Spinal cord (tissue), 10 donors: ENCODE data around the gene SLX4IP. TPM values are rescaled to one million over a fixed set of nuclear protein-coding genes. Genes with fewer than 3 reads are reported as not detected.

Source experiments
- DNase-seq, 6 donors: peaks; one replicate each; pipeline versions ENCODE4 v3.0.0 to v3.0.0-alpha.2; 2013 to 2015; ENCODE audit warnings: low spot score in 6 of 6, low read depth in 4 of 6
- H3K27ac ChIP-seq: one replicate; pipeline ENCODE4 v1.5.1; 2013; ENCODE audit warnings: low read depth, low read length, control low read depth
- H3K27me3 ChIP-seq: one replicate; pipeline ENCODE4 v1.6.1; 2013; ENCODE audit warnings: low read length; ENCODE audit not compliant: control insufficient read depth, insufficient read depth
- H3K36me3 ChIP-seq: one replicate; pipeline ENCODE4 v1.6.1; 2013; ENCODE audit warnings: low read length; ENCODE audit not compliant: control insufficient read depth, insufficient read depth
- H3K4me1 ChIP-seq: one replicate; pipeline ENCODE4 v1.6.1; 2013; ENCODE audit warnings: low read length; ENCODE audit not compliant: control insufficient read depth, insufficient read depth
- H3K4me3 ChIP-seq: one replicate; pipeline ENCODE4 v1.5.1; 2013; ENCODE audit warnings: low read depth, low read length, control low read depth
- H3K9me3 ChIP-seq: one replicate; pipeline ENCODE4 v1.6.1; 2013; ENCODE audit warnings: low read length; ENCODE audit not compliant: control insufficient read depth, insufficient read depth
- WGBS: methylation state at CpG from one replicate; pipeline ENCODE4 v1.1.5; 2013; ENCODE audit warnings: missing lambda C conversion rate; ENCODE audit not compliant: insufficient coverage; 5-methylcytosine and 5-hydroxymethylcytosine counted together
- polyA plus RNA-seq, 2 donors: library from polyadenylated mRNA; unstranded; fragments of 120-200 nt; gene quantifications; one replicate each; pipeline ENCODE4 v1.2.1, GENCODE V29; 2013; ENCODE audit not compliant: insufficient read length in 2 of 2
- total RNA-seq, 2 donors: library from RNA; depleted of rRNA in 1 of 2; stranded (reverse); fragments of 120-200 nt in 1 of 2; fragments of >200 nt in 1 of 2; gene quantifications; one replicate each; pipeline versions ENCODE4 v1.2.3 to v1.2.4, GENCODE V29; 2013 to 2014
- donor health status: healthy.

The SLX4IP gene
- total and polyA plus RNA-seq, 4 donors, result 7.9 to 10.5 (median 9.7) TPM

DNA sequence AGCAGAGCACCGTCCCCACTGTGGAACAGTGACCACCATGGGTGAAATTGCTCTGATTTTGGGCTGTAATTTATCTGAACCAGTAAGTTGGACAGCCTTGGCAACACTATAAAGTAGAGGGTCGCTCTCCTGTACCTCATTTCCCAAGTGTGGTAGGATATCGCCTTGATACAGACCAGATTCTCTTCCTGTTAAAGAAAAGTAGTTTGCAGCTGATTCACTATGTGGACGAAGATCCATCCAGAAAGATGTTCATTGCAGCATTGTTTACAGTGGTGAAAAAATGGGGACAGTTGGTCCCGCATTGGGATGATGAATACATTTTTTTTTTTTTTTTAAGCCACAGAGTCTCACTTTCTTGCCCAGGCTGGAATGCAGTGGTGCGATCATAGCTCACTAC is 74.3 kb downstream of the SLX4IP start:
- Histone ChIP-seq H3K27me3 (no peaks in the 10 kb centered on the region), H3K4me1 (peaks cover 17% of the 10 kb centered on the region), H3K4me3 (no peak overlapping the region), H3K27ac (peak overlapping the region; percentile 85), H3K36me3 (no peaks in the 10 kb centered on the region), H3K9me3 (no peaks in the 10 kb centered on the region)
- 91% methylated on average over 5 of the region's 6 CpGs for WGBS
- no peak for DNase-seq

DNA sequence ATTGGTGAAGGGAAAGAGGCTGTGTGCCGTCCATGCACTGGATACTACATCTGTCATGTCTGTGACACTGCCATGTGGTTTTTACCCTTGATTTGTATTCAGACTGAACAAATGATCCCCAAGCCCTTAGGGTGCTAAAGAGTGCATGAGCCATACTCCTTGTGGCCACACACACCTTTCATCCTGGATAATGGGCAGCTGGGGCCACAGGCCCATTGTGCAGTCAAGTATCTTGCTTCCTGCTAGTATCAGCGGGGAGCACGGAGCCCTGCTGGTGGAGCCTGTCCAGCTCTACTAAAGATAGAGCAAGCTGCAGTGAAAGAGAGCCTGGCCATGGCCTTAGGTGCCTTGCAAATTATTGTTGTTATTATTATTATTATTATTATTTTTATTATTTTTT is 75.1 kb downstream of the SLX4IP start:
- Histone ChIP-seq H3K36me3 (no peaks in the 10 kb centered on the region), H3K4me3 (no peak overlapping the region), H3K4me1 (peaks cover 20% of the 10 kb centered on the region), H3K27ac (peak overlapping the region; percentile 2), H3K27me3 (no peaks in the 10 kb centered on the region), H3K9me3 (no peaks in the 10 kb centered on the region)
- no peak for DNase-seq
- WGBS, result 100% methylated on average over 1 of the region's 3 CpGs

DNA sequence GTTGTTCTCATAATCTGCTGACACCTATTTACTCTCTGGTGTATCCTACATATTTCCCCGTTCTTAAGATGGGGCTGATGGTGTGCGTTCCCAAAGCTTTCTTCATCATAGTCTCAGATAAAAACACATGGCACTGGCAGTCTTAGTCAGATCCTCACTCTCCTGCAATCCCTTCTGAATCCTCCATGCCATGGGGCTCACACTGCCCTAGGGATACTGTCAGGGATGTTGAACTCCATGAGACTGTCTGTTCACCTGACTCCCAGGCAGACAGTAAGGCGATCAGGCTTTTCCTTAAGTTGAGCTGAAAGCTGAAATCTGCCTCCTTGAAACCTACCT is 76.0 kb downstream of the SLX4IP start:
- Histone ChIP-seq H3K9me3 (no peaks in the 10 kb centered on the region), H3K4me1 (peaks cover 20% of the 10 kb centered on the region), H3K27ac (peak overlapping the region; percentile 62), H3K36me3 (no peaks in the 10 kb centered on the region), H3K4me3 (no peak overlapping the region), H3K27me3 (no peaks in the 10 kb centered on the region)
- no peak for DNase-seq
- 88% methylated on average over 3 of the region's 3 CpGs for WGBS

DNA sequence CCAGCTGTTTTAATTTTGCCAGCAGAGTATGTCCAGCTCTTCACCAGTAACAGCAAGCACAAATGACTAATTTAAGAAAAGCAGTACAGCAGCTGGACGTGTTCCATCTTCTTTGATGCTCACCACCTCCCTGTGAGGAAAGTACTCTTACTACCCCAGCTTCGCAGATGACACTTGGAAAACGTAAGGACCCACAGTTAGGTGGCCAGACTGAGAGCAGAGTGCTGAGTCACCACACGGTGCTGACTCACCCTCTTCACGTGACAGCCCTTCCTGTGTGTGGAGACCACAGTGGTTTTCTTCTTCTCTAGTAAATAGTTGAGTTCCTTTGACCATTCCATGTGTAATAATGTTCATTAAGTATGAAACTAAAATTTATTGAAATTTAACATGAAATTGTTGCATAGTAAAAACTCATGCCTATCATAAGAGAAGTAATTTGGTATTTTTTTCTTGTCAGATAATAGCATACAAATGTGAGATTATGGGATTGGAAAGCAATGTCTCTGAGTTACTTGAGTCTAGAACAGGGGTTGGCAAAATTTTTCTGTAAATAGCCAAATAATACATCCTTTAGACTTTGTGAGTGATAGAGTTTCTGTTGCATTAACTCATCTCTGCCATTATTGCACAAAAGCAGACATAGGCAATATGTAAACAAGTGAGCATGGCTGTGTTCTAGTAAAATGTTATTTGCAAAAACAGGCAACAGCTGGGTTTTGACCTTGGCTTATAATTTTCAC is 76.6 kb downstream of the SLX4IP start:
- H3K4me1 ChIP-seq, result peaks cover 20% of the 10 kb centered on the region
- H3K36me3 ChIP-seq, result no peaks in the 10 kb centered on the region
- no peaks in the 10 kb centered on the region for H3K9me3 ChIP-seq
- whole genome bisulfite sequencing, result no CpG with 5 or more reads among the region's 5 CpGs
- H3K27ac ChIP-seq, result peak overlapping the region; percentile 62
- H3K4me3 ChIP-seq, result no peak overlapping the region
- DNase-seq, result peak in 2 of 6 donors; percentile 29 to 47
- no peaks in the 10 kb centered on the region for H3K27me3 ChIP-seq

DNA sequence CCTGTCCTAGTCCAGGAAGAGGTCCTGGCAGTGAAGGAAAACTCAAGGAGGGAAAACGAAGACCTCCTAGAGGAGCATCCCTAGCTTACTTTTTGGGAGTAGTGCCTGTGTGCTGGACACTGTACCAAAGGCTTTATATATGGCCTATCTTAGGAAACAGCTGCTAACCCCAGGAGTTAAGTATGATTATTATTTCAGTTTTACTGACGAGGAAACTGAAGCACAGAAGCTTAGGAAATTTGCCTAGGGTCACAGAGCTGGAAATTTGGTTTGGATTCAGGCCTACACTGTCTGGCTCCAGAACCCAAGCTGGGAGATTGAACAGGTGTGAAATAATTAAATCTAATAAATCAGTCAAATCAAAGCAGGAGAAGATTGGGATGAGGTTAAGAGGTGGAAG is 78.0 kb downstream of the SLX4IP start:
- Histone ChIP-seq H3K4me3 (no peak overlapping the region), H3K9me3 (no peaks in the 10 kb centered on the region), H3K4me1 (peaks cover 17% of the 10 kb centered on the region), H3K36me3 (no peaks in the 10 kb centered on the region), H3K27ac (no peak overlapping the region), H3K27me3 (no peaks in the 10 kb centered on the region)
- no peak for DNase-seq
- 80% methylated on average over 1 of the region's 2 CpGs for WGBS

DNA sequence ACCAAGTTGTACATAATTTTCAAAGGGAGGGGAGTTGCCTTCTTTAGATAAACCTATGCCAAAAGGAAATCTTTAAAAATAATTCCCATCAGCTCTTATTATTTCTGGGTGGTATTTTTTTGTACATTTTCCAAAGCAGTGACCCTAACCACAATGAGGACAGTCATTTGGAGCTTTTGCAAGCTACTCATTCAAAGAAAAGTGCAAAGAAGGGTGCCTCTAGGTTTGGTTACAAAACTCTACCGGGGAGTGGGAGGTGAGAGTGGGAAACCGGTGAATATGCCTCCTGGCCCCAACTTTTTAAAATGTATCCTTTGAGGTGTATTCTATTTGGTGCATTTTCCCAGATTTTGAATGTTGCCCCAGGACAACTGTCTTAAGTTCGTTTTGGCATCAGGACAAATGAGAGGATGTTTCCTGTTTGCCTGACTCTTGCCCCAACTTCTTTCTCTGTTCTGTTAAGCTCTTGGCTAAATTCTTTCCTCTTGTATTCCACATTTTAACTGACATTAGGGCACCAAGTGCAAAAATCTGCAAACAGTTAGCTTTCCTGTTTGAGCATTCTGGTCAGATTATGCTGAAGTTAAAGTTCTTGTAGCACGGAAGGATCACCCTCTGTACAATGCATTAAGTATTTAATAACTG is 78.9 kb downstream of the SLX4IP start:
- WGBS, result 67% methylated on average over 3 of the region's 4 CpGs
- no peaks in the 10 kb centered on the region for H3K9me3 ChIP-seq
- peaks cover 7% of the 10 kb centered on the region for H3K4me1 ChIP-seq
- no peaks in the 10 kb centered on the region for H3K27me3 ChIP-seq
- DNase-seq, result no peak
- H3K27ac ChIP-seq, result no peak overlapping the region
- no peak overlapping the region for H3K4me3 ChIP-seq
- no peaks in the 10 kb centered on the region for H3K36me3 ChIP-seq

DNA sequence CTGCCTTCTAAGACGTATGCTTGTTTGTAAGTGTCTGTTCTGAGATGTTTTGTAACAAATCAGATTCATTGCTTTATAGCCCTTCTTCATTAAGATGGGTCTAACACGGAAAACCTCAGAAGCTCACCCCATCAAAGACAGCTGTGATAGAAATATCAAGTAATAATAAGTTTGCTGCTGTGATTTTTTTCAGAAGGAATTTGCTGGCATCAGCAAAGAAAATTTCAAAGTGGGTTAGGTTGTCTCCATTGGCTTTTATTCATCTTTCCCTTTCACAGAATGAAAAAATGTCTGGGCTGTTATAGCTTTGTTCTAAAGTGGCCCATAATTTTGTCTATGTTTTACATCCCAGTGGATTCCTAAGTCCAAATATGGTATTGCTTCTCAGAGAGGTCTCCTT is 81.4 kb downstream of the SLX4IP start:
- no peak overlapping the region for H3K27ac ChIP-seq
- H3K4me1 ChIP-seq, result peaks cover 7% of the 10 kb centered on the region
- no peak for DNase-seq
- H3K4me3 ChIP-seq, result no peak overlapping the region
- H3K9me3 ChIP-seq, result no peaks in the 10 kb centered on the region
- no peaks in the 10 kb centered on the region for H3K36me3 ChIP-seq
- no CpG with 5 or more reads among the region's 2 CpGs for WGBS
- no peaks in the 10 kb centered on the region for H3K27me3 ChIP-seq

DNA sequence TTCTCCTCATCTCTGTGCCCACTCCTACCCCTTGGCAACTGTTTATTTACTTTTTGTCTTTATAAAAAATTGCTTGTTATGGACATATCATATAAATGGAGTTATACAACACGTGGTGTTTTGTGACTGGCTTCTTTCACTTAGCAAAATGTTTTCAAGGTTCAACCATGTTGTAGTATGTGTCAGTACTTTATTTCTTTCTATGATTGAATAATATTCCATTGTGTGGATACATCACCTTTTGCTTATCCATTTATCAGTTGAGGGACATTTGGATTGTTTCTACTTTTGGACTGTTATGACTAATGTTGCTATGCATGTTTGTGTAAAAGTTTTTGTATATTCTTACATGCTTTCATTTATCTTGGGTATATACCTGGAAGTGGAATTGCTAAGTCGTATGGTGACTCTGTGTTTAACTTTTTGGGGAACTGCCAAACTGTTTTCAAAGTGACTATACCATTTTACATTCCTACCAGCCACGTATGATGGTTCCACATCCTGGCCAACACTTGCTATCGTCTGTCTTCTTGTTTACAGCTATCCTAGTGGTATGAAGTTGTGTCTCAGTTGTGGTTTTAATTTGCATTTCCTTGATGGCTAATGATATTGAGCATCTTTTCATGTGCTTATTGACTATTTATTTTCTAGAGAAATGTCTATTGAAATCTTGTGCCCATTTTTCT is 84.4 kb downstream of the SLX4IP start:
- no peaks in the 10 kb centered on the region for H3K36me3 ChIP-seq
- H3K4me1 ChIP-seq, result peaks cover 27% of the 10 kb centered on the region

DNA sequence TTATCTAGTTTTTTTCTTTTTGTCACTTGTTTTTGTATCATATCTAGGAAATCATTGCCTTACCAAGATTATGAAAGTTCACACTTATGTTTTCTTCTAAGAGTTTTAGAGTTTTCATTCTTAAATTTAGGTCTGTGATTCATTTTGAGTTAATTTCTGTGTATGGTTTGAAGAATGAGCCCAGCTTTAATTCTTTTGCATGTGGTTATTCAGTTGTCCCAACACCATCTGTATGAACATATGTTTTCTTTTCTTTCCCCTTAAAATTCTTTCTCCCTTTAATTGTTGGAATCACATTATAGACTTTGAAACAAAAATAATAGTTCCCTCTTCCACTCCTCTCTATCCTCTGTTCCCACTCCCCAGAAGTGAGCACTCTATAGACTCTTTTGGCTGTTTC is 85.4 kb downstream of the SLX4IP start:
- H3K36me3 ChIP-seq, result no peaks in the 10 kb centered on the region

More for the DNA sequence above, 84.4 kb downstream of the SLX4IP start:
- Histone ChIP-seq H3K9me3 (no peaks in the 10 kb centered on the region), H3K27me3 (no peaks in the 10 kb centered on the region), H3K4me3 (no peak overlapping the region), H3K27ac (no peak overlapping the region)
- DNase-seq, result no peak
- no CpG with 5 or more reads among the region's 4 CpGs for WGBS

More for the DNA sequence above, 85.4 kb downstream of the SLX4IP start:
- no peak overlapping the region for H3K4me3 ChIP-seq
- H3K27ac ChIP-seq, result no peak overlapping the region
- no peaks in the 10 kb centered on the region for H3K9me3 ChIP-seq
- H3K27me3 ChIP-seq, result no peaks in the 10 kb centered on the region
- DNase-seq, result peak in 1 of 6 donors; percentile 29
- peaks cover 24% of the 10 kb centered on the region for H3K4me1 ChIP-seq
